MM.1S (cell line): ENCODE results near the gene DLGAP1.

Experiments
- CTCF ChIP-seq: fragments of 300-600 bp; sonication (generic); IDR thresholded peaks from 2 replicates; pipeline ENCODE4 v1.5.1; 2016; ENCODE audit warnings: antibody characterized with exemption, low read length, mixed read lengths
- EZH2 ChIP-seq: fragments of 300-600 bp; sonication (generic); optimal IDR thresholded peaks from 2 replicates; pipeline ENCODE3; 2017; ENCODE audit warnings: low read depth, mild to moderate bottlenecking, antibody characterized with exemption, low read length, mixed read lengths

- TF ChIP-seq CTCF (no peak), EZH2 (no peak)
These were observed 297.8 kb downstream of the DLGAP1 start for GRCh38 chr18:4157352-4157751.
